Activated CD4-positive, CD25-positive, alpha-beta regulatory T cell treated with anti-CD3 and anti-CD28 coated beads, Interleukin-2, amount 50 U/mL, for 72 hours (primary cell): Measurements from ENCODE around the gene UTP14C.
"Not testable (repeated sequence)": the region's sequence is repeated elsewhere in the genome, so short reads cannot be mapped to it uniquely, and the experiment has no call there.

Experiments used
- DNase-seq: peaks from one replicate; pipeline ENCODE4 v3.0.0; 2021

The UTP14C gene

DNA sequence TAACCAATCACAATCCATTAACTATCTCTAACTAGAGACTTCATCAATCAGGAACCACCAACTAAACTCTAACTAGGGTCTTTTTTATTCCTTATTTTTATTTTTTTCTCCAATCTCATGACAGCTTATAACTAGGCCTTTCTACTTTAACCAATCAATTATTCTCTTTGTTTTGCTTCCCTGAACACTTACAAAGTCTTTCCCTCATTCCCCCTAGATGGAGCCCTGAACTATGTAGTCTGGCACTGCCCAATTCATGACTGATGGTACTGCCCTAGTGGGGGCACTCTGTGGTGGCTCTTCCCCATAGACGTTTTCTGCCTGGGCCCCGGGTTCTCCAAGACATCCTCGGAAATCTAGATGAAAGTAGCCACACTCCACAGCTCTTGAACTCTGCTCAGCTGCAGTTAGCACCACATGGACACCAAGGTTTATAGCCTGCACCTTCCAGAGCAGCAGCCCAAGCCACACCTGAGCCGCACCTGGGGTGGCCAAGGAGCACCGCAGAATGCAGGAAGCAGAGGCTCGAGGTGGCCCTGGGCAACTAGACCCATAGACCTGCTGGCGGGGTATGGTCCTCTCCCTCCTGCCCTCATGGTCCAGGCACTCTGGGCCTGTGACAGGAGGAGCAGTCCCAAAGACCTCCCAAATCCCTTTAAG lies 19.9 kb upstream of the UTP14C start:
- DNase-seq: no peak

DNA sequence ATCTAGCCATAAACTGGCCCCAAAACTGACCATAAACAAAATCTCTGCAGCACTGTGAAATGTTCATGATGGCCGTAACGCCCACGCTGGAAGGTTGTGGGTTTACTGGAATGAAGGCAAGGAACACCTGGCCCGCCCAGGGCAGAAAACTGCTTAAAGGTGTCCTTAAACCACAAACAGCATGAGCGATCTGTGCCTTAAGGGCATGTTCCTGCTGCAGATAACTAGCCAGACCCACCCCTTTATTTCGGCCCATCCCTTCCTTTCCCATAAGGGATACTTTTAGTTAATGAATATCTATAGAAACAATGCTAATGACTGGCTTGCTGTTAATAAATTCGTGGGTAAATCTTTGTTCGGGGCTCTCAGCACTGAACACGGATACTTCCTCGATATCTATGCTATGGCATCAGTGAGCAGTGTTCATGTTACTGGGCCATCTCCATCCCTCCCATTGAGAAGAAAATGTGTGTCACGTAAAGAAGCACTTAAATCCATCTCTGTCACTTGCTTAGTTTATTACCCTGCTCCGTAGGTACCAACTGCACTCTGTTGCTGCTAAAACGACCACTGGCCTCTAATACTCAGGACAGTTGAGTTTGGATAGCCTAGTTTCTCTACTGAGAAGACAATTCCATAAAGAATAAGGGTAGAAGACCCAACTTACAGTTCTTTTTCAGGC lies 18.5 kb upstream of the UTP14C start:
- DNase-seq: no peak

DNA sequence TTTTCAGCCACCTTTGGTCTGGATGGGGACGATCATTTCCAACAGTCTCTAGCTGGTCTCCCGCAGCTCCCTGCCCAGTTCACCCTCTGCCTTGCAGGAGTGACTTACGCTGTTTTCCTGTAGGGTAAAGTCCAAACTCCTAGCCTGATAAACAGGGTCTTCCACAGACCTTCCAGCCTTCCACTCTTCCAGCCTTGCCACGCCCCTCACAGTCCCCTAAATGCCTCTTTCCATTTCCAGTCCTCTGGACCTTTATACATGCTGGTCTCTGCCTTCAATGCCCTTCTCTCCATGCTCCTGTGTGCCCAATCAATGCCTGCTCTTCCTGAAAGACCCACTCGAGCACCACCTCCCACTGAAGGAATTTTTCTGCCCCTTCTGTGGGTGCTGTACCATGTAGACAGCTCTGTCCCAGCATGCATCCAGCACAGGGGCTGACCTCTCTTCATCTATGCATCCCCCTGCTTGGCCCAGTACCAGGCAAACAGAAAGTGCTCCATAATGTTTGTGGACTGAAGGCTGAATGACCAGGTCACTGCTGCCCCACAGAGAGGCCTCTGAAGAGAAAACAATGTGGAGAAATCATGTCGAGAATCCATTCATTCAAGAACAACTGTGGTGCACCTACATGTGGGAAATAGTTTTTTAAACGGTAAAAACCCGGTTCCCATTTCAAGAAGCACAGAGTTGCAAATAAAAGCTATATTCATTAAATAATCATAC lies 17.8 kb upstream of the UTP14C start:
- DNase-seq: no peak

DNA sequence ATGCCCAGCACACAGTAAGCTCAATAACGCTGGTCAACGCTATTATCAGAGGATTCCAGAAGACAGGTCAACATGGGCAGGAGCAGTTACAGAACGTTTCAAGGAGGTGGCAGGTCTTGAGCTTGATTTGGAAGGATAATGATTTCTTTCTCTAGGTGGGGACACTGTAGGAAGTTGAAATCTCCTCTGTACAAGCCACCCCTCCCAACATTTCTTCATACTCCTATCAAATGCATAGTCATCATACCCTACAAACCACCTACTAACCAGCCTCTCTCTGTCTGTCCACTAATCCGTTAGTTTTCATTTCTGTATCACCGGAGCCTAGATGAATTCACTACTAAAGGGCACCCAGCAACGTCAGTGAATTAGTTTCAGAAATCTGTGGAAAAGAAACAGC lies 14.5 kb upstream of the UTP14C start:
- DNase-seq: no peak

DNA sequence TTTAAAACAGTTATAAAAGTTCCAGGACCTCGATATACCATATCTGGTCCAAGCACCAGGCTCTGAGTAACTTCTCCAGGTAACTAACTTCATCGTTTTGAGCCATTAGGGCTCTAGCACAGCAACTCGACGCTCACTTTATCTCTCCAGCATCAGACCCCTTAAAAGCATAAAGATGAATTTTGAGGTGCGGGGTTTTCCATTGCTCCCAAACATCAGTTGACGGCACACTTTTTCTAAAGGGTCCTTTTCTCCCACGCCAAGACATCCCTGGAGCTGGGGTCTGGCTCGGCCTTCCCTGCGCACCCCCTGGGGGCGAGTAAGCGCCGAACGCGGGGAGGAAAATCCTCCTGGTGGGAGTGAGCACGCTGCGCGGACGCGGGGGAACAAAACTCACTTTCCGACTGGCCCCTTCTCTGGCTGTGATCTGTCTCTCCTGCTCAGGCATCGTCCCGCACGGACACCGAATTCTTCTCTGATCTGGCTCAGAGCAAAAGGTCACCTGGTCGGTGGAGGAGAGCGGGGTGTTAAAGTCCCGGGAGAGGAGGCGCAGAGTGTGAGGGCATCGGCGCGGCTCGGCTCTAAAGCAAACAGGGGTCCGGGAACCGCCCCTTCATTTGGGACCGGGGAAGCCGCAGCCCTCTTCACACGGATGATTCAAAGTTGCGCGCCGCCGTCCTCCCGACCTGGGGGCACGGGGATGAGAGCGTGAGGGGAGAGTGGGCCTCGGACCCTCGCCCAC lies 13.4 kb upstream of the UTP14C start, which contains the start of gene ATP7B:
ATP7B (minus strand) TSS at position 561 of the 742 bp plus-strand sequence; CDS start at position 448, 113 bp downstream.
- DNase-seq: no peak

DNA sequence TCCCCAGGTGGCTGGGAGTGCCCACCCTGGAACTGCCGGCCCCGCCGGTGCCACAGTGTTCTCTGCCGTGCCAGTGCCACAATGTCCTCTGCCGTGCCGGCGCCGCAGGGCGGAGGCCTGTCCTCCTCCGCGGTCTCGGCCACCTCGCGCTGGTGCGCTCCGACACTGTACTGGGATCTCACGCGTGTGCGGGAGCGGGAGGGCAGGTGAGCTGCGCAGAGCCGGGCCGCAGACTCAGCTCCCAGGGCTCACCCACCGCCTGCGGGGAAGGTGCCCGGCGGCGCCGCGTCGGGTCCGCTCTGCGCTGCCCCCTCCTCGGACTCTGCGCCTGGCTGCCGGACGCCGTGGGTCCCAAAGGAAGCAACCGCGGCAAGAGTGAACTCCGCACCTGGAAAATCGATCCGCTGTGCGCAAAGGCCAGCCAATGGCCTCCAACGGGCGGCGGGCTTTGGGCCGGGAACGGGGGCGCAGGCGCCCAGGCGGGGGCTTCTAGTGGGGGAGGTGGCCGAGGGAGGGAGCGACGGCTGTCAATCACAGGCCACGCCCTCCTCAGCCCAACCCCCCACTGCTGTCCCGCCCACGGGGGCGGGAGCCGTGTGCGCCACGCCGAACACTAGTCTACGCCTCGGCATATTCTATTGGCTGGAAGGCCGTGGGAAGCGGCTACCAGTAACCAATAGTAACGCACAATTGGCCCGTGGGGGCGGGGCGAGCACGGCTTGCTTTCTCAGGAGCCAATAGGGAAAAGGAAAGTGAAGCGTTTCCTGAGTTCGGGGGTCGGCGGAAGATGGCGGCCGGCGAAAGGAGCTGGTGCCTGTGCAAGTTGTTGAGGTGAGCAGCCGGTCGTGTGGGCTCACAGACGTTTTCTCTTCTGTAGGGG lies 12.6 kb upstream of the UTP14C start, which contains the start of gene ALG11:
ALG11 (plus strand) TSS at position 767 of the 880 bp plus-strand sequence; CDS start at position 788, 21 bp downstream.
- peak; percentile 99 for DNase-seq

DNA sequence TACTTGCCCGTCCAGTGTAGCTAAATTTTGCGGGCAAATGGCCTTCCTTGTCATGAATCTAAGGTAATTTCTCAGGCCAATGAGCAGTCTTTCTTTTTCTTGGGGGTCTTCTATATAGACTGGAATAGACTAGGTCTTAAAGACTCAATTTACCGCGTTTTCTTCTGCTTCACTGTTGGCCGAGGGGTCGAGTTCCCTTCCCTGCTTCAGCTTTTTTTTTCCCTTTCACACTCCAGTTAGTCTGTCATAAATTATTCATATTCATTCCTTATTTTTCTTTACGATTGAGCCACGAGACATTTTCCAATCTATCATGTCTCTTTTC lies 12.0 kb upstream of the UTP14C start:
- DNase-seq: no peak

DNA sequence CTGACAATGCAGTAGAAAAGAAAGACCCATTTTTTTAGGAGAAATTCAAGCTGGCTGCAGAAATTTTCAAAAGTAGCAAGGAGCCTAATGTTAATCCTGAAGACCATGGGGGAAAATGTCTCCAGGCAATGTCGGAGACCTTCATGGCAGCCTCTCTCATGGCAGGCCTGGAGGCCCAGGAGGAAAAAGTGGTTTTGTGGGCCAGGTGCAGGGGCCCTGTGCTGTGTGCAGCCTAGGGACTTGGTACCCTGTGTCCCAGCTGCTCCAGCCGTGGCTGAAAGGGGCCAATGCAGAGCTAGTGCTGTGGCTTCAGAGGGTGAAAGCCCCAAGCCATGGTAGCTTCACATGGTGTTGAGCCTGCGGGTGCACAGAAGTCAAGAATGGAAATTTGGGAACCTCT lies 8.2 kb upstream of the UTP14C start:
- no peak for DNase-seq

DNA sequence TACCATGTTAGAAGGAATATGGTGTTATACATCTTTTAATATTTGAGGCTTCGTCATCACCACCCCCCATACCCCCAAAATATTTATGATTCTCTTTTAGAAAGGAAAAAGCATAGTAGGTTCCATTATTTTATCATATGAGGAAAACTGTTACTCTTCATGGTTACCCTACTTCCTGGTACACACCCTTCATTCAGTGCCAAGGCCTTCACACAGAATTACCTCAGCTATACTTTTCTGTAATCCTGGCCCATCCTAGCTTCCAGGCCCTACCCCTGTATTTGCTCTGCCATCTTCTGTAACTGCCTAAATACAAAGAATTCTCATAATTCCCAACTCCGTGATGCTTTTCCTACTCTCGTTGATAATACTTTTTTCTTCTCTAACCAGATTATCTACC lies 4.3 kb upstream of the UTP14C start:
- DNase-seq: no peak

DNA sequence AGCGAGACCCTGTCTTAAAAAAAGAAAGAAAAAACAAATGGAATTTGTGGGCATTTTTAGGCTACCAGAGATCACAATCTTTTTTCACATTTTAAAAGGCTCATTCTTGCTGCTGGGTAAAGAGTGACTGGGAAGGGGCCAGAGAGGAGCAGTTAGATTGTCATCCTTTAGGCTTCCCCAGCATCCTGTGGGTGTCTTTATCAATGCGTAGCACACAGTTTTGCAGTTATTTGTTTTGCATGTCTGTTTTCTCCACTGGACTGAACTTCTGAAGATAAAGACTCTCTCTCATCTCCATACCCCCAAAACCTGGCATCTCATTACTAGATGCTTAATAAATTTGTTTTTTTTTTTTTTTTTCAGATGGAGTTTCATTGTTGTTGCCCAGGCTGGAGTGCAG lies 2.1 kb upstream of the UTP14C start:
- no peak for DNase-seq

DNA sequence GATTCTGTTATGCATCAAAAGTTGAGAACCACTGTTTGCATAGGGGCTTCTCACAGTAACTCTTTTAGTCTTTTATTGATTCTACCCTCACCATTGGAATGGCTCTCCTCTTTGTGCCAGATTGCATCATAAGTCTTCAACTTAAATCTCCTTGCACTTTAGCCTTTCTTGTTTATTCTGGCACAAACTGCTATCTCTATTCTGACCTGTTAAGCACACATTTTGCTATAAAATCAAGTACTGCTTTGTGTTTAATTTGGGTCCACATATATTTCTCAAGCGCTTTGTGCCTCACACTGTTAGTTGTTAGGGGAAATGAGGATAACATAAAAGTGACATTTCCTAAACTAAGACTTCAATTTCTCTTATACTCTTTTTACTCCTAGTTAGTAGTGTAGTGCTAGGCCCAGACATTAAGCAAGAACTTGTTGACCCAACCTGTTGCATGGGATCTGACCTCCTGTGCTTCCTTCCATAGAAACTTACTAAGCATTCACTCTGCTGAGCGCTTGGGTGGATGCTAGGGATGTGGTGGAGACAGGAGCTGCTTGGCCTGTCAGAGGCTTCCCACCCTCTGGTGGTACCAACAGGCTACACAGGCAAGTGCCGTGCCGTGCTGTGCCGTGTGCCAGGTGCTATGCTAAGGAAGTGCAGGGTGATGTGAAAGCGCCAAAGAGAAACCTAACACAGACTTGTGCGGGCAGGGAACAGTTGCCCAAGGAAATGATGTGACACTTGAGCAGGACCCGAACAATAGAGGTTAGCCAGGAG lies 1.2 kb downstream of the UTP14C start:
- no peak for DNase-seq

DNA sequence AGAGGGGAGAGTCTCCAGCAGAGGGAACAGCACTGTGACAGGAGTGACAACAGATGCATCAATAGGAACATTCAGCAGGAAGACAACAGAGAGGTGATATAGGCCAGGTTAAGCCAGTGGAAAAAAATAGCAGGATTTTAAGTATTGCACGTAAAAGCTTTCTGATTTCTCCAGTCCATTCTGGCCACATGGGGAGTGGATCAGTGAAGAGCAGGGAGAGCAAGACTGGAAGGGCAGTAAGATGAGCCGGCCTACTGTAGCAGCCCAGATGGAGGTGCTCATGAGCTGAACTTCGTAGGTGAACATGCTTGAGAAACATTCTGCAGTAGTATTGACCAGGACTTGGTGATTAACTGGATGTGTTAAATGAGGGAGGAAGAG lies 1.7 kb downstream of the UTP14C start:
- DNase-seq: no peak

DNA sequence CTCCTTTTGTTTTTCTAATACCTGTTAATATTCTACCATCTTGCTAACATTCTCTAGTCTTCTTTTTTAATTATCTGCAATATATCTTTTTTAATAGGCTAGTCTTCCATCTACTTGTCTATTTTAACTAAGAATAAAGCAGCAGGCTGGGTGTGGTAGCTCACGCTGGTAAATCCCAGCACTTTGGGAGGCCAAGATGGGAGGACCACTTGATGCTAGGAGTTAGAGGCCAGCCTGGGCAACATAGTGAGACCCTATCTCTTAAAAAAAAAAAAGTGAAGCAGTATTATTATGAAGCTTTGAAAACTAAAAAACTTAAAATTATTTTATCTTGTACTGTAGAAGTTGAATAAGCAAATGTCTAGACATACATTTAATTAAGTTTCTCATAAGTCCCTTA lies 3.3 kb downstream of the UTP14C start:
- DNase-seq: no peak

DNA sequence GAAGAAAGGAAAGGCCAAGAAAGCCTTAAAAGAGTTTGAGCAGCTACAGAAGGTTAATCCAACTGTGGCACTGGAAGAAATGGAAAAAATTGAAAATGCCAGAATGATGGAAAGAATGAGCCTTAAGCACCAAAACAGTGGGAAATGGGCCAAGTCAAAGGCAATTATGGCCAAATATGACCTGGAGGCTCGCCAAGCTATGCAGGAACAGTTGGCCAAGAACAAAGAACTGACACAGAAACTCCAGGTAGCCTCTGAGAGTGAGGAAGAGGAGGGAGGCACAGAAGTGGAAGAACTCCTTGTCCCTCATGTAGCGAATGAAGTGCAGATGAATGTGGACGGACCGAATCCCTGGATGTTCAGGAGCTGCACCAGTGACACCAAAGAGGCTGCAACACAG lies 5.1 kb downstream of the UTP14C start:
- DNase-seq: no peak

DNA sequence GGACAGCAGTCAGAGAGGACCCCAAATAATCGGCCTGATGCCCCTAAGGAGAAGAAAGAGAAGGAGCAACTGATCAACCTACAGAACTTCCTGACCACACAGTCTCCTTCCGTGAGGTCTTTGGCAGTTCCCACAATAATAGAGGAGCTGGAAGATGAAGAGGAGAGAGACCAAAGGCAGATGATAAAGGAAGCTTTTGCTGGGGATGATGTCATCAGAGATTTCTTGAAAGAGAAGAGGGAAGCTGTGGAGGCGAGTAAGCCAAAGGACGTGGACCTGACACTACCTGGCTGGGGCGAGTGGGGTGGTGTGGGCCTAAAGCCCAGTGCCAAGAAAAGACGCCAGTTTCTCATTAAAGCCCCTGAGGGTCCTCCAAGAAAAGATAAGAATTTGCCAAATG lies 5.9 kb downstream of the UTP14C start:
- DNase-seq: not testable (repeated sequence)

DNA sequence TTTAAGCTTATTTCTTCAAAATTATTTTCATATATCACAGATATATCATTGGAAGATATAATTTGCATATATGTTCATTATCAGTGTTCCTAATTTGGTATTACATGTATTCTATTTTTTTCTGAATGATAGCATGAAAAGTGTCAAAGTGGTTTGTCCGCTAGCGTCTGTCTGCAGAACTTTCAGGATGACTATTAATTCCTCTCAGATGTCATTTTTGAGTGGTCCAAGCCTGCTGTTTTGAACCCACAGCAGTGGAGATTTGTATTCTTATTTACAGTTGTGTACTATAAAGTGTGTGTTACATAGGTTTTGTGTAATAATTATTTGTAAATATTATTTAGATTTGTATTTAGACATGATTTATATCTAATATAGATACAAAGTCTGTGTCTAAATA lies 8.5 kb downstream of the UTP14C start:
- DNase-seq: no peak

DNA sequence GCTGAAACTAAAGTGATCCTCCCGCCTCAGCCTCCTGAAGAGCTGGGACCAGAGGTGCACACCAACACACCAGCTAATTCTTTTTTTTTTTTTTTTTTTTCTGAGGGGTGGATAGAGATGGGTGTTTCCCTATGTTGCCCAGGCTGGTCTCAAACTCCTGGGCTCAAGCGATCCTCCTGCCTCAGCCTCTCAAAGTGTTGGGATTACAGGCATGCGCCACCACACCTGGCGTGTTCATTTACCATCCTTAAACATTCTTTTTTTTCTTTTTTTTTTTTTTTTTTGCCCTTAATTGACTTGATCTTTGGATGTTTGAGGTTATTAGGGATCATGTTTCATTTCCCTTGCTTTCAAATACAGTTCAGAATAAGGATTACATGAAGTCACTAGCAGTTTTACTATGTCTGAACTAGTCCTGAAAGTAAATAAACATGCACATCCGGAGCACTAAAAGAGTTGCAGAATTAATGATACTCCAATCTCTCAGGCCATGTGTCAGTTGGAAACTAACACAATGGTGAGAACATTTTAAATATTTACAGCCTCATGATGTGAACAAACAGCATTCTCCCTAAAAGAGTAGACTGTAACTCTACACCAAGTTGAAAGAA lies 10.2 kb downstream of the UTP14C start:
- DNase-seq: no peak

DNA sequence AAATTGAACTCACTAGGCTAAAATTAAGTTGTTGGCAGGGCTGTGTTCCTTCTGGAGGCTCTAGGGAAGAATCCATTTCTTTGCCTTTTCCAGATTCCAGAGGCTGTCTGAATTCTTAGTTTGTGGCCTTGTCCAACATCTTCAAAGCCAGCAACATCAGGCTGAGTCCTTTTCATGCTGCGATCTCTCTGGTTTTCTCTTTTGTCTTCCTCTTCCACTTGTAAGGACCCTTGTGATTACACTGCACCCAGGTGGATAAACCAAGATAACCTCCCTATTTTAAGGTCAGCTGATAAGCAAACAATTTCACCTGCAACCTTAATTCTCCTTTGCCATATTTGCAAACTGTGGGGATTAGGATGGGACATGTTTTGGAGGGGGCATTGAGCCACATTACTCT lies 11.5 kb downstream of the UTP14C start:
- DNase-seq: no peak

DNA sequence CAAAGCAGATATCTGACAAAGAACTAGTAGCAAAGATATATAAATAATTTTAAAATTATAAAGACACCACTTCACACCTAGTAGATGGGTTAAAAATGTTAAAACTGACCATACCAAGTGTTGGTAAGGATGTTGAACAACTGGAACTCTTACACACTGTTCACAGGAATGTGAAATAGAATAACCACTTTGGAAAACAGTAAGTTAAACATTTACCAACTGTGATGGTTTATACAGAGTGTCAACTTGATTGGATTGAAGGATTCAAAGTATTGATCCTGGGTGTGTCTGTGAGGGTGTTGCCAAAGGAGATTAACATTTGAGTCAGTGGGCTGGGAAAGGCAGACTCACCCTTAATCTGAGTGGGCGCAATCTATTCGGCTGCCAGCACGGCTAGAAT lies 19.2 kb downstream of the UTP14C start:
- DNase-seq: no peak

DNA sequence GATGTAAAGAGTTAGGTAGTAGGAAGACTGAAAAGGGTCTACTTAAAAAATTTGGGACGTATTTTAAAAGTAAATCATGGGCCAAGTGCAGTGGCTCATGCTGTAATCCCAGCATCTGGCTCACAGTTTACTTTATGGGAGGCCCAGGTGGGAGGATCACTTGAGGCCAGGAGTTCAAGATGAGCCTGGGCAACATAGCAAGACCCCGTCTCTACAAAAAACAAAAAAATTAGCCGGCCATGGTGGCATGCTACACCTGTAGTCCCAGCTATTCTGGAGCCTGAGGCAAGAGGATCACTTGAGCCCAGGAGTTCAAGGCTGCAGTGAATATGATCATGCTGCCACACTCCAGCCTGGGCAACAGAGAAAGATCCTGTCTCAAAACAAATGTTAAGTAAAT lies 23.0 kb downstream of the UTP14C start:
- DNase-seq: no peak

DNA sequence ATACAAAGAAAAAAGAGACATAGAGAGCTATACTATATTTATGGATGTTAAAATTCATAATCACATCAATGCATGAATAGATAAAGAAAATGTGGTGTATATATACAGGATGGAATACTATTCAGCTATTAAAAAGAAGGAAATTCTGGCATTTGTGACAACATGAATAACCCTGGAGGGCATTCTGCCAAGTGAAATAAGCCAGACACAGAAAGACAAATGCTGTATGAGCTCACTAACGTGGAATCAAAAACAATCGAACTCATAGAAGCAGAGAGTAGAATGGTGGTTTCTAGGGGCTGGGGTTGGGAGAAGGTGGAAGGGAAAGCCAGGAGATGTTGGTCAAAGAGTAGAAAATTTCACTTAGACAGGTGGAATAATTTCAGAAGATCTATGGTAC lies 24.0 kb downstream of the UTP14C start:
- DNase-seq: no peak
